ENCODE measurements around the gene TAF4B.

GRCh38 chr18:26277374-26277773 lies 51.1 kb downstream of the TAF4B start:
- TF ChIP-seq CTCF (IDR thresholded peaks at IDR 0.05) (no peak), POLR2A (IDR thresholded peaks at IDR 0.05) (no peak)

Measured in testis (tissue), 2 donors.